Left hindlimb (tissue), 1 donor: ENCODE data around the gene DTWD1.
"Not testable (repeated sequence)": the region's sequence is repeated elsewhere in the genome, so short reads cannot be mapped to it uniquely, and the experiment has no call there.

ENCODE experiments used
- DNase-seq: peaks from one replicate; pipeline ENCODE4 v3.0.0-alpha.2; 2018

Gene DTWD1, protein sequence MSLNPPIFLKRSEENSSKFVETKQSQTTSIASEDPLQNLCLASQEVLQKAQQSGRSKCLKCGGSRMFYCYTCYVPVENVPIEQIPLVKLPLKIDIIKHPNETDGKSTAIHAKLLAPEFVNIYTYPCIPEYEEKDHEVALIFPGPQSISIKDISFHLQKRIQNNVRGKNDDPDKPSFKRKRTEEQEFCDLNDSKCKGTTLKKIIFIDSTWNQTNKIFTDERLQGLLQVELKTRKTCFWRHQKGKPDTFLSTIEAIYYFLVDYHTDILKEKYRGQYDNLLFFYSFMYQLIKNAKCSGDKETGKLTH

DNA sequence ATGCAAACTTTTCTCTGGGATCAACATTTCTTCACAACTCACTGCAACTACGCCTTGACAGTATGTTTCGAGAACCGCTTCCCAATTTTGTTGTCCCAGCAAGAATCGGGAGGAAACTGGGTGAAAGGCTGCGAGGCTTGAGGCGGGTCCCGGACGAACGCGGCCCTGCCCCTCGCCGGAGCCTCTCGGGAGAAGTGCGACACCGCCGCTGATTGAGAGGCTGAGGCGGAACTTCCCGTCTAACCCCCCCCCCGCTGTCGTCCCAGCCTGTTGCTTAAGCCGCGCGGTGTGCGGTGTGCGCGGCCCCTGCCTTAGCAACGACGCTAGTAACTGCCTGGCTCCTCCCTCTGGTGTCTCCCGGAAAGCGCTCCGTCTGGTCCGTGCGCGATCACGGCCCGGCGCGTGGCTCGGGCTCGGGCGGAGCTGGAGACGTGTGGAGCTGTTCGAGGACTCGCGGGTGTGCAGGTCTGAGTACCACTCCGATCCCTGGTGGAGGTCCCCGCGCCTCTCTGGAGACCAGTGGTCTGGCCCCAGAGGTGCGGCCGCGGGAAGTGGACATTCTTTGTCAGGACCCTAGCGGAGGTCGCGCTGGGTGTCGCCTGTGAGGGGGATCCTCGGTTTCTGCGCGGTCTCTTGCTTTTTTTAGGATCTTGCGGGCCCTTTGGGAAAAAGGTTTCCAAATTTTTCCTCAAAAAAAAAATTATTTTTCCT lies at the start of gene DTWD1, which contains the start of gene FAM227B:
TSS of gene DTWD1 (plus strand) at position 391 of the 711 bp plus-strand sequence. CDS start 4,120 bp downstream, outside the sequence.
TSS of gene FAM227B (minus strand) at position 161 of the 711 bp plus-strand sequence. CDS start 5,647 bp downstream, outside the sequence.
- DNase-seq, result peak; percentile 99

DNA sequence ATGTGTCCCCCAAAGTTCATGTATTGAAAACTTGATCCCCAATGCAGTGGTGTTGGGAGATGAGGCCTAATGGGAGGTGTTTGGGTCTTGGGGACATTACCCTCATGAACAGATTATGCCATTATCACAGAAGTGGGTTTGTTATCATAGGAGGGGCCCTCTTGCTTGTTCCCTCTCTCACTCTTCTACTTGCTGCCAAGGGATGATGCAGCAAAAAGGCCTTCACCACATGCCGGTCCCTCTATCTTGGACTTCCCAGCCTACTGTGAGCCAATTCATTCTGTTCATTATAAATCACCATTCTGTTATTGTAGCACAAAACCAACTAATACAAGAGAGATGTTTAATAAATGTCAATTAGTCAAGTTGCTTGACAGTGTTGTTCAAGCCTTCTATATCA lies 47.4 kb upstream of the DTWD1 start:
- no peak for DNase-seq

DNA sequence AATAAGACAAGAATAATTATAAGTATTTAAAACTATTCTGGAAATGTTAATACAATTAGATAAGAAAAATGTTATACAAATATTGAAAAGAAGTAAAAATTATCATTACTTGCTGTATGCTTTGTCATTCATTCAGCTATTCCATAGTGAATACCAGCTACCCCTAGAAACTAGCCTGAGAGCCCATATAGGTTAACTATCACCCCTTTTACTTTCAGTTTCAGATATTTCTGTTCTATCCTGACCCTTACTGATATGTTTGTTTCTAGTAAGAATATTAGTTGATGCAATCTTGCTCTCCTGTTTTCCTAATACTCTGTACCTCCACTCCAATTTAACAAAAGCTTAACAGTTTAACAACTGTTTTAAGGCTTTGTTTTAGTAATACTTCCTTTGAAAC lies 31.8 kb upstream of the DTWD1 start:
- no peak for DNase-seq

DNA sequence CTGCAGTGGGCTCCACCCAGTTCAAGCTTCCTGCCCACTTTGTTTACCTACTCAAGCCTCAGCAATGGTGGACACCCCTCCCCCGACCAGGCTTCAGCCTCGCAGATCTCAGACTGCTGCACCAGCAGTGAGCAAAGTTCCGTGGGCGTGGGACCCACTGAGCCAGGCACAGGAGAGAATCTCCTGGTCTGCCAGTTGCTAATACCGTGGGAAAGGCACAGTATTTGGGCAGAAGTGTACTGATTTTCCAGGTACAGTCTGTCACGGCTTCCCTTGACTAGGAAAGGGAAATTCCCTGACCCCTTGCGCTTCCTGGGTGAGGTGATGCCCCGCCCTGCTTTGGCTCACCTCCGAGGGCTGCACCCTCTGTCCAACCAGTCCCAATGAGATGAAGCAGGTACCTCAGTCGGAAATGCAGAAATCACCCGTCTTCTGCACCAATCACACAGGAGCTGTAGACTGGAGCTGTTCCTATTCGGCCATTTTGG lies 28.0 kb upstream of the DTWD1 start:
- not testable (repeated sequence) for DNase-seq

- no peak for DNase-seq
These were observed 16.0 kb upstream of the DTWD1 start for GRCh38 chr15:49604625-49605409.

DNA sequence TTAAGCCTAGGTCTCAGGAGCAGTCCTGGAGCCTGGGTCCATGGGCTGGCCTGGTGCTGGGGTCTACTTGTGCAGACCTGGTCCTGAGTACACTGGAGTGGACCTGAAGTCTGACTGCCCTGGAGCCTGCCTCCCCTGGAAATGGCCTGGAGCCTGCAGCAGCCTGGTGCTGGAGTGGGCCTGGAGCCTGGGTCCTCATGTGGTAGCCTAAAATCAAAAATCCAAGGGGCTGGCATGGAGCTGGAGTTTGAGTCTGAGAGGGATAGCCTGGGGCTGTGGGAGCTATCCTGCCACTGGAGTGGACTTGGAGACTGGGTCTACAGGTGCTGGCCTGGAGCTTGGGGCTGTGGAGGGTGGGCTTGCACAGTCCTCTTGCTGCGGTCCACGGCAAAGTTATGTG lies 15.3 kb upstream of the DTWD1 start:
- no peak for DNase-seq

- no peak for DNase-seq
These were observed 14.3 kb upstream of the DTWD1 start for GRCh38 chr15:49606594-49606993.

- no peak for DNase-seq
These were observed 10.5 kb upstream of the DTWD1 start for GRCh38 chr15:49610157-49610918.

- DNase-seq, result not testable (repeated sequence)
These were observed 8.6 kb upstream of the DTWD1 start for GRCh38 chr15:49612240-49612639.

- no peak for DNase-seq
These were observed 1.6 kb upstream of the DTWD1 start for GRCh38 chr15:49619226-49619625.

DNA sequence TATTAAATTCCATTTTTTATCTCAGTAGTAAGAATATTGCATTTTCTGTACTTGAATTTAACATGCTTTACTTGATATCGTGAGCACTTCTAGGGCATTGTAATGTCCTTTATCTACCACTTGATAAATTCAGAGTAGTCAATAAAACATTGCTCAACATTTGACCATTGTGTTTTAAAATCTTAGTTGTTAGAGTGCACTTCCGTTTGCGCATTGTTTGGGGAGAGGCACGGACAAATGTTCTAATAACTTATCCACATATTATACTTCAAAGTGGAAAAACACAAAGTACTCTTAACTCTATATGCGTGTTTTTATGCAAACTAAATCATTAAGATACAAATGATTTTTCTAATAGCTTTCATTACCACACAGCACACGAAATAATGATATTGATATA lies 649 bp upstream of the DTWD1 start:
- no peak for DNase-seq

- DNase-seq, result no peak
These were observed 558 bp downstream of the DTWD1 start for GRCh38 chr15:49621401-49621811.

- DNase-seq, result no peak
These were observed 1.0 kb downstream of the DTWD1 start for GRCh38 chr15:49621887-49622286.

GRCh38 chr15:49622561-49622960 lies 1.7 kb downstream of the DTWD1 start:
- DNase-seq, result no peak

GRCh38 chr15:49624056-49624455 lies 3.2 kb downstream of the DTWD1 start:
- DNase-seq, result no peak

GRCh38 chr15:49625460-49626036 lies 4.7 kb downstream of the DTWD1 start:
- no peak for DNase-seq

DNA sequence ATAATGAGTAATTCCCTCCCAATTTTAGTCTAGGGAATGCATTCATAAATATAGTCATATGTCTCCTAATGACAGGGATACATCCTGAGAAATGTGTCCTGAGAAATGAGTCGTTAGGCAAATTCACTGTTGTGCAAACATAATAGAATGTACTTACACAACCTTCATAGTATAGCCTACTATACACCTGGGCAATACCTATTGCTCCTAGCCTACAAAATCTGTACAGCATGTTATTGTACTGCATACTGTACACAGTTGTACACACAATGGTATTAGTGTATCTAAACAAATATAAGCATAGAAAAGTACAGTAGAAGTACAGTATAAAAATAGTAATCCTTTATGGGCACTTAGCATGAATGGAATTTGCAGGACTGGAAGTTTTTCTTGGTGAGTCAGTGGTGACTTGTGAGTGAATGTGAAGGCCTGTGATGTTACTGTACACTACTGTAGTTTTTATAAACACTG lies 6.6 kb downstream of the DTWD1 start:
- no peak for DNase-seq

GRCh38 chr15:49628379-49628778 lies 7.5 kb downstream of the DTWD1 start:
- DNase-seq, result no peak

- DNase-seq, result no peak
These were observed 17.0 kb downstream of the DTWD1 start for GRCh38 chr15:49637857-49638256.

GRCh38 chr15:49644364-49644794 lies 23.5 kb downstream of the DTWD1 start:
- no peak for DNase-seq

- no peak for DNase-seq
These were observed 24.4 kb downstream of the DTWD1 start for GRCh38 chr15:49645277-49645676.

DNA sequence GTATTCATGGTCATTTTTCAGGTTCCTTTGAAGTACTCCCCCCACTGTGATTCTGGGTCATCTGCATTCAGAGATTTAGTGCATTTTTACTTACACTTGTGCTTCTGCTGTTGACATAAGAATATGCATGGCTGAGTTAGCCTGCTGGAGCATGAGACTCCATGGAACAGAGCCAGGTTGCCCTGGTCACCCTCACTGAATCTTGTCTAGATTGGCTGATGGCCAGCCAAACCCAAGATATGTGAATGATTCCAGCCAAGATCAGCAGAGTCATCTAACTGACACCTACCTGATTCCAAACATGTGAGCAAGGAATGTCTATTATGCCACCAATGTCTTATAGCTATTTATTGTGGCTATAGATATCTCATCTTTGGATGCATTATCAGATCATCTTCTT lies 25.1 kb downstream of the DTWD1 start:
- no peak for DNase-seq
